ENCODE data around the gene GRIA3. TPM values are rescaled to one million over a fixed set of nuclear protein-coding genes. Genes with fewer than 3 reads are reported as not detected.

Gene GRIA3
- total RNA-seq, 4 donors from 2014 or later: 0.12 to 0.58 TPM; not detected in 2

DNA sequence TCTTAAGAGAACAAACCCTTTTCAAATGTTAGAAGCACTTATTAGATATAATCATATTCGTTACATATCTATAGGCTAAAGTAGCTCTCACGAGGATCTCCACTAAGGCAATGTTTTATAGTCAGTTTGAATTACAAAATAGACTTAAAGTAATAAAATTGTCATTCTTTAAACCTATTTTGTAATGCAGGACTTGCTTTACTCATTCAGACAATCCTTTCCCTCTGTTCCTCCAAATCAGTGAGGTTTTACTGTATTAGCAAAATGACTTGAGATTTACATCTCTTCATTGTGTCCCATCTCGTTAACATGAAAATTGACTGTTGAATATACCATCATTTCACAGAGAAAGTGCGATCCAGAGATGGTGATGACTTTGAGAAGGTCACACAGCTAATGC is 284.4 kb downstream of the GRIA3 start:
- WGBS, 2 donors: 55 to 78% methylated on average over 4 of the region's 4 CpGs
- TF ChIP-seq POLR2A (IDR thresholded peaks at IDR 0.05): no peak
- TF ChIP-seq, protein P1, sequence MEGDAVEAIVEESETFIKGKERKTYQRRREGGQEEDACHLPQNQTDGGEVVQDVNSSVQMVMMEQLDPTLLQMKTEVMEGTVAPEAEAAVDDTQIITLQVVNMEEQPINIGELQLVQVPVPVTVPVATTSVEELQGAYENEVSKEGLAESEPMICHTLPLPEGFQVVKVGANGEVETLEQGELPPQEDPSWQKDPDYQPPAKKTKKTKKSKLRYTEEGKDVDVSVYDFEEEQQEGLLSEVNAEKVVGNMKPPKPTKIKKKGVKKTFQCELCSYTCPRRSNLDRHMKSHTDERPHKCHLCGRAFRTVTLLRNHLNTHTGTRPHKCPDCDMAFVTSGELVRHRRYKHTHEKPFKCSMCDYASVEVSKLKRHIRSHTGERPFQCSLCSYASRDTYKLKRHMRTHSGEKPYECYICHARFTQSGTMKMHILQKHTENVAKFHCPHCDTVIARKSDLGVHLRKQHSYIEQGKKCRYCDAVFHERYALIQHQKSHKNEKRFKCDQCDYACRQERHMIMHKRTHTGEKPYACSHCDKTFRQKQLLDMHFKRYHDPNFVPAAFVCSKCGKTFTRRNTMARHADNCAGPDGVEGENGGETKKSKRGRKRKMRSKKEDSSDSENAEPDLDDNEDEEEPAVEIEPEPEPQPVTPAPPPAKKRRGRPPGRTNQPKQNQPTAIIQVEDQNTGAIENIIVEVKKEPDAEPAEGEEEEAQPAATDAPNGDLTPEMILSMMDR (IDR thresholded peaks at IDR 0.05): no peak
- no peak for DNase-seq (ENCODE audit: low spot score in 2 of 2)
- no peak overlapping the region for H3K4me3 ChIP-seq (ENCODE audit: low read depth, poor library complexity, severe bottlenecking)
- intact Hi-C loops (cut with DNase I; ENCODE audit: low total_unique reads): no loop called here

DNA sequence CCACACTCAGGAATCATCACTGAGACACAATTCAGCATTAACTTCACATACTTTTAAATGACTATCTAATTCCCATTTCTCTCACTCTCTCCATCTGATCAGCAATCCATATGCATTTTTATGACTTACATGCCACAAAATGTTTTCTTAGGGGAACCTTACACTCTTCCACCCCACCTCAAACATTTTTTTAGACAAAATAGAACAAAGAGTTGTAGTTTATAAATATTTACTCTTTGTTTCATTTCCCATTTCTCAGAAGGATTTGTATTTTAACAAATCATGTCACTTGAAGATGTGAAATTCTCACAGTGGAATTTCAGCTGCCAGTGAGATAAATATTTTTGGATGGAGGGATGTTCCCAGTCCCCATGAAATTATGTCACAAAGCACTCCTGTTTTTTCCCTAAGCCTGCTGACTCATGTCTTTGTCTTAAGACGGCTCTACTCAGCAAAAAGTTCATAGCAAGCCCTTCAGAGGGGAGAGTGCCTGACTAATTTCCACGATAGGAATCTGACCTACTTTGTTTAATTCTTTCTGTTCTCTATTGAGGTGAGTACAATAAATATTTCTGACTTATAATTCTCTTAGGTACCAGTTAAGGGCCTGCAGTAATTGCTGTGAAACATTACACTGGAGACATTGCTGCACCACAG is 291.1 kb downstream of the GRIA3 start:
- DNase-seq (ENCODE audit: low spot score in 2 of 2): no peak
- no peak for TF ChIP-seq POLR2A (IDR thresholded peaks at IDR 0.05)
- TF ChIP-seq, protein P1 (IDR thresholded peaks at IDR 0.05): no peak
- no peak overlapping the region for H3K4me3 ChIP-seq (ENCODE audit: low read depth, poor library complexity, severe bottlenecking)
- intact Hi-C loops (cut with DNase I; ENCODE audit: low total_unique reads): no loop called here
- WGBS, 2 donors: 26 to 46% methylated on average over 2 of the region's 2 CpGs

DNA sequence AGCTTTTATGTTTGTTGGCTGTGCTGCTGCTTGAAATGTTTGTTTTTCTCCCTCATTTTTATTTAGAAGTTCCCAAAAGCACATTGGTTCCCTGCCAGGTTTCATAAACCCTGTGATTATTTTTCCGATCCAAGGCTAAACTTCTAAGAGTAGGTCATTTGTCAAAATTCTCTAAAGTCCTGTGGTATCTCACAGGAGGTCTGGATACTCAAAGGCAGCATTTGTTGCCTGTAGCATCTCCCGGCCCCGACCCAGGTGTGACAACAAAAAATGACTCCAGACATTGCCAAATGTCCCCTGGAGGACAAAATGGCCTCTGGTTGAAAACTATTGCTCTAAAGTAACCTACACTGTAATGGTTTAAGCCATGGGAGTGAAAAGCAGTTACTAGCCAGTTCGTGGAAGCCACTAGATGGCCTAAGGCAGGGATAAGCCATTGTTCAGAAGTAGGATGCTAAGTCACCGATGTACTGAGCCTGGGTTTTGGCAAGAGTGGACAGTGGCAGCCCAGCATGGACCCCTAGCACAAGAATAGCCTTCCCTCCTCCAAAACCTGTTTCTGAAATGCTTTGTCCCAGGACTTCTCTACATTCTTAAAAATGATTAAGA is 292.6 kb downstream of the GRIA3 start:
- no peak overlapping the region for H3K4me3 ChIP-seq (ENCODE audit: low read depth, poor library complexity, severe bottlenecking)
- 51 to 53% methylated on average over 5 of the region's 5 CpGs for WGBS, 2 donors
- TF ChIP-seq, protein P1 (IDR thresholded peaks at IDR 0.05): no peak
- TF ChIP-seq POLR2A (IDR thresholded peaks at IDR 0.05): no peak
- intact Hi-C loops (cut with DNase I; ENCODE audit: low total_unique reads): no loop called here
- no peak for DNase-seq (ENCODE audit: low spot score in 2 of 2)

DNA sequence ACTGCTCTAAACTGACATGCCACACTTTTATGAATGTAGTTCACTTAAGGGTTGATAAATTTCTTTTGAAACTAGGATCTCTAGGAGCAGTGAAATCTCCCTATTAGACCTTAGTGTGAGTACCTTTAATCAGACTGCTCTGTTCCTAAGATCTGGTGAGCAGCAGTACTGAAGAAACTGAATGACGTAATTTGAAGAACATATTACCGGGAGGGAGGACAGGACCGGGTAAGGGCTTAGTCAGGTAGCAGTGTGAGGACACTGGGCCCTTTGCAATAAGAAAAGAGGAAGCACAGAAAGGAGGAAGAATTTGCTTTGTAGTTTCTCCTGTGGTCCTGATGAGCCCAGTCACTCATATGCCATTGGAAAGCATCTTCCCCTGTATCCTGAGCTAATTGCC is 293.6 kb downstream of the GRIA3 start:
- WGBS, 2 donors: 79 to 93% methylated on average over 3 of the region's 3 CpGs
- no peak overlapping the region for H3K4me3 ChIP-seq (ENCODE audit: low read depth, poor library complexity, severe bottlenecking)
- DNase-seq (ENCODE audit: low spot score in 2 of 2): no peak
- TF ChIP-seq, protein P1 (IDR thresholded peaks at IDR 0.05): no peak
- no peak for TF ChIP-seq POLR2A (IDR thresholded peaks at IDR 0.05)
- intact Hi-C loops (cut with DNase I; ENCODE audit: low total_unique reads): no loop called here

DNA sequence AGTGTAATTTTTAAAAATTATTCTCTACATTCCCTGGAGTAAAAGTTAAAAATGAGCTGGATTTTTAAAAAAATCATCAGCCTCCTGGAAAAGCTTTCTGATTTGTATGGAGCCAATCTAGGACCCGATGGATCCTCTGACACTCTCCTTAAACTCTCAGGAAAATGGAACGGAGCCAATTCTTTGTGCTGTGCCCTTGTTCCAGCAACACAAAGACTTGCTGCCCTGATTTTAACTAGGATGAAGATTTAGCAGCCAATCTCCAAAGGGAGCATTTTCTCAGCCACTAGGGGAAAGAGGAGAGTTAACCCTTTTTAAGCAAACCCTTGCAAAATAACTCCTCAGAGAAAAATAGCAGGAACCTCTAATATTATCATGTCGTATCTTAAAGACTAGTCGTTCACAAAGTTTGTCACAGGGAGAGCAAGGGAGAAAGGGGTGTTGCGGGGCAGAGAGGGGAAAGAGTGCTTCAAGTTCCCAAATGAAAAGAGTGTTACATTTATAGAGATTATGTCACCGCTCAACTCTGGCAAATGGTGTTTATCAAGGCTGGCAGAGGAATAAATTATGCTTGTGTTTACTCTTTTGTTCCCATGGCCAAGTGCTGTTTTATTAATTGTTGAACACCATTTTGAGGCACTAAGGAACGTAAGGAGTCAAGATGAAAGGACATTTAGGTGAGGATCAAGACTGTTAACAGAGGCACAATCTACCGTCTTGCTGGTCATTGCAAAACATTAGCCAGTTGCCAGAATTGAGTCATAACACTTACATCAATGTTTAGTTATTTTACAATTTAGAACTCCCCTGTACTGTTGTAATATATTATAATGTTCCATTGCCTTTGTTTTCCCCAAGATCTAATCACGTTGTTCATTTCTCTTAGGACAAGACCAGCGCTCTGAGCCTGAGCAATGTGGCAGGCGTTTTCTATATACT is 298.1 kb downstream of the GRIA3 start:
- no peak for DNase-seq (ENCODE audit: low spot score in 2 of 2)
- intact Hi-C loops (cut with DNase I; ENCODE audit: low total_unique reads): no loop called here
- TF ChIP-seq POLR2A (IDR thresholded peaks at IDR 0.05): no peak
- TF ChIP-seq, protein P1 (IDR thresholded peaks at IDR 0.05): no peak
- no peak overlapping the region for H3K4me3 ChIP-seq (ENCODE audit: low read depth, poor library complexity, severe bottlenecking)
- WGBS, 2 donors: 47 to 49% methylated on average over 11 of the region's 11 CpGs
